ENCODE results near the gene RIC8B.

GRCh38 chr12:106741247-106741646 is 33.2 kb upstream of the RIC8B start:
- TF ChIP-seq CTCF (IDR thresholded peaks at IDR 0.05) (no peak), POLR2A (IDR thresholded peaks at IDR 0.05) (no peak)
